NCI-H2107 treated with DMSO at 0.1 percent for 48 hours (cell line): Measurements from ENCODE around the gene MISP.

Experiments used
- DNase-seq: peaks from one replicate; lab custom pipeline; 2025; ENCODE audit not compliant: unreplicated experiment; lab: John Stamatoyannopoulos, UW

MISP gene

DNA sequence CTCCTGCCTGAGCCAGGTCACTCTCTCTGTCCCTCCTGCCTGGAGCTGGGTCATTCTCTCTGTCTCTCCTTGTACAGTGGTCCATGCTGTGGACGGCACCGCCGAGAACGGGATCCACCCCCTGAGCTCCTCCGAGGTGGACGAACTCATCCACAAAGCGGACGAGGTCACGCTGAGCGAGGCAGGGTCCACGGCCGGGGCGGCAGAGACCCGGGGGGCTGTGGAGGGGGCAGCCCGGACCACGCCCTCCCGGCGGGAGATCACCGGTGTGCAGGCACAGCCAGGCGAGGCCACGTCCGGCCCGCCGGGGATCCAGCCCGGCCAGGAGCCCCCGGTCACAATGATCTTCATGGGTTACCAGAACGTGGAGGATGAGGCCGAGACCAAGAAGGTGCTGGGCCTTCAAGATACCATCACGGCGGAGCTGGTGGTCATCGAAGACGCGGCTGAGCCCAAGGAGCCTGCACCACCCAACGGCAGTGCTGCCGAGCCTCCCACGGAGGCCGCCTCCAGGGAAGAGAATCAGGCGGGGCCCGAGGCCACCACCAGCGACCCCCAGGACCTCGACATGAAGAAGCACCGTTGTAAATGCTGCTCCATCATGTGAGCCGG, 4.6 kb upstream of the MISP start:
- DNase-seq: no peak

DNA sequence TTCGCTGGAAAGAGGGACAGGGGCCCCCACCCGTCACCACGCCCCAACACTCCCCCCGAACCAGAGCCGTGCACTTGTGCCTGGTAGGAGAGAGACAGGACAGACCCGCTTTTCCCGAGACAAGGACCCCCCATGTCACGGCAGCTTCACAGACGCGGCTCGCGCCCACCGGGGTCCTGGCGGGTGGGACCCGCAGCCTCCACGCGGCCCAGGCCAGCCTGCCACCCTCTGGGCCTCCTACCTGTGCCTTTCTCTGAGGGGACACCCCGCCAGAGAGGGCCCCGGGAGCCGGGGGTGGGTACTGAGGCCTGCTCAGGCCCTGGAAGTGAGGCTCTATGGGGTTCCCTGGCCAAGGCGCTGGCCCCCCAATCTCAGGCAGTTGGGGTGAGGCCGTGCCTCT, 4.0 kb upstream of the MISP start:
- no peak for DNase-seq

DNA sequence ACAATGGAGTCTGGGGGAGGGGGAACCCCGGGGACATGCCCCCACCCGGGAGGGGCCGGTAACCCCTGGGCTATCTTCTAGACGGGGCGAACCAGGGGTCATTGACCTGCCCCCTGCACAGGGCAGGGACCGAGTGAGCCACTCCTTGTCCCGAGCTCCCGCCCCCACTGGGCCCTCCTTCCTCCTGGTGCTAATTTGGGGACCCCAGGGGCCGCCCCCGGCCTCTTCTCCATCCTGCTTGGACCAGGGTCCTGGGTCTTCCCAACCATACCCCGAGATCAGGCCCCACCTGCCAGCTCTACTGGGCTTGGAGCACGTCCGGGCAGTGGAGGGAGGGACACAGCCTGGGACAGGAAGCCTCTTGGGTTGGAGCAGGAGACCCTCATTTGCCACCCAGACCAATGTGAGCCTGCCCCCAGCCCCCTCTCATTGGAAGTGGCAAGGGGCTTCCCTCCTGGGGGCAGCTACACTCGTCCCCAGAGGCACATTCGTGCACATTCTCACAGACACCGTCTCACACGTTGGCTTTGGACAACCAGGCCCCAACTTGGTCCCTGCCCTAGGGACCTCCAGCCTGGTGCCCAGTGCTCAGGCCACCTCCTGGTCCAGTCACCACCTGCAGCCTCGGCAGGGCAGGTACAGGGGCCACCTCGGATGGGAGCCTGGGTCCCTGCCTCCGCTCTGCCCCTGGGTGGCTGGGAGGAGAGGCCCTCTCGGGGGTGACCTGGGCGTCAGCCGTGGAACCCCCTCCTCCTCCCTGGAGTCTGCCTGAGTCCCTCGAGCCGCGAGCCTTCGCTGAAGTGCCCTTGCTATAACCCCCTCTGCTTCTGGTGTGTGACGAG, 3.3 kb upstream of the MISP start:
- DNase-seq: no peak

DNA sequence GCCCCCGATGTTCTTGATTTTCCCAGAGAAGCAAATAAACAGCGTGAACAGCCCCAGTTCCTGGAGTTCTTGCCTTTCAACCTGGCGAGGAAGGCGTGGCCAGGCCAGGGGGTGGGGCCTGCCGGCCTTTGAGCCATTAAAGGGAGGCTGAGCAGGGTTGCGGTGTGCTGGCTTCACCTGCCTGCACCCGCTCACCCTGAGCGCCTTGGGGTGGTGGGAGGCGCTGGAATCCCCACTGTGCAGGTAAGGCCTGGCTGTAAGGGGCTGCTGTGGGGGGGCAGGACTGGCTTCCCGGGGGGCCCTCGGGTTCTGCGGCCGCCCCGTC, 2.7 kb upstream of the MISP start:
- no peak for DNase-seq

DNA sequence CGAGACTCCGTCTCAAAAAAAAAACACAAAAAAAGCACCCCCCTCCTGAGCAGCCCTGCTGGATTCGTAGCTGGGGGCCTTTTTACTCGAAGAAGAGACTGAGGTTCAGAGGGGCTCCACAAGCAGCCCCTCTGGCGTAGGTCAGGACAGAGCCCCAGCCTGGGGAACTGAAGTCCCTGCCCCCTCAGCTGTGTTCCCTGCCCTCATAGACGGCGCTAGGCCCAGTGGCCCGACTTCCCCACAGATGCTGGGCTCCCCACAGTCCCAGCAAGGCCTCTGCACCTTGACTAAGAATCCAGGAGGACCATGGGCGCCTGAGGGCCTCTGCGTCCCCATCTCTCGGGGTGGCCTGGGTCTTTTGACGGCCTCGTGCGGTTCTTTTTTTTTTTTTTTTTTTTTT, 1.1 kb upstream of the MISP start:
- no peak for DNase-seq

DNA sequence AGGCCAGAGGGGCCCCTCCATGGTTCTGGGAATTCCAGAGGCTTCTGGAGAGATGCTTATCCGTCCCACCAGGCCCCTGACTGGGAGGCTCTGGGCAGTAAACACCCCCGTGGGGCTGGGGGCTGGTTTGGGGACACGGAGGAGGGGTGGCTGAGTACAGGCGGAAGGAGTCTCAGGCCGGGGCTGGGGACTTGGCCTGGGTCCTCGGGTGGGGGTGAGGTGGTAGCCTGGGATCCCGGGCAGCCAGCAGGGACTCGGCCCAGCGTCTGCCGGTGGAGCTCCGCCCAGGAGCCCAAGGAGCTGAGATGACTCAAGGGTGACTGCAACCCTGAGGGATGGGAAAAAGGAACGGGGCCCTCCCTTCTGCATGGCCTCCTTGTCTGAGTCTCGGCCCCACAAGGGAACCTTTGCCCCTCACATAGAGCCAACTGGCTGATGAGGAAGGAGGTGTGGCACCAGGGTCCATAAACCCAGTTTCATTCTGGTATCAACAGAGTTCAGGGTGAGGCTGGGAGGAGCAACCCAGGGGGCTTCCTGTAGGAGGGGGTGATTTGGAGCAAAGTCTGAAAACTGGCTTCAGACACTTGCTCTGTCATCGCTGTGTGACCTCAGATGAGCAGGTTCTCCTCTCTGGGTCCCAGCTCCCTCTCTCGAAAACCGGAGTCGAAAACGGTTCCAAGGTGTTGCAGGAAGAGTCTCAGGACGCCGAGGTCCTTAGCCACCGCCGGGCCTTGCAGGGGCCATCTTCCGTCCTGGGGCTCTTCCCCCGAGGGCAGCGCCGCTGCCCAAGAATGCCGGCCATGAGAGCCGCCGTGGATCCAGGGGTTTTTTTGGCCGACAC, 809 bp downstream of the MISP start:
- DNase-seq: no peak

DNA sequence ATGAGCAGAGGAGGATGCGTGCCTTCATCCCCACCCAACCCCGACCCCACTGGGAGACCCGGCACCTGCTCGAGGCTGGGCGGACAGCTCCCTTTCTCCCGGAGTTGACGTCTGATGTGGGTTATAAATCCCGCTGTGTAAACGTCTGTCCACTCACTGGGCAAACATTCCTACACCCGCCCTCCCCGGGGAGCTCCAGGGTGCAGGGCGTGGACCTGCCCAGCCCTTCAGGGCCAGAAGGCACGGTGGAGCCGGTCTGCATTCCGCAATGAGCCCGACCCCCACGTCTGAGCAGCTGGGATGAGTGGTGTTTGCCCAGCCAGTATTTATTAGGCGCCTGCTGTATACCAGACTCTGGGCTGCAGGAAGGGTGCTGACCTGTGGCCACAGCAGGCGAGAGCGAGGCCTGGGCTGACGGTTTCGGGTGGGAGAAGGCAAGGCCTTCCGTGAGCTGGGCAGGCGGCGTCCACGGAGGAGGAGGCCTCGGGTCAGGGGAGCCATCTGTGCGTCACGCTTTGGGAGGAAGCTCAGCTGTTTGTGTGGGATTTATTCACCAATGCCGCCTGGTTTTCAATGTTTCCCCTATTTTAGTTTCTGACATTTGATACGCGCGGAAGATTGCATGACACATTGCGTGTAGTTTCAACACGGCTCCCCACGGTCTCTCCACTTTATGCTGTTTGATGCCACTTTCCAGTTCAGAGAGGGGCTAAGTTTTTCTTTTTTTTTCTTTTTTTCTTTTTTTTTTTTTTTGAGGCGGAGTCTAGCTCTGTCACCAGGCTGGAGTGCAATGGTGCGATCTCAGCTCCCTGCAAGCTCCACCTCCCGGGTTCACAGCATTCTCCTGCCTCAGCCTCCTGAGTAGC, 2.0 kb downstream of the MISP start:
- peak; percentile 18 for DNase-seq

DNA sequence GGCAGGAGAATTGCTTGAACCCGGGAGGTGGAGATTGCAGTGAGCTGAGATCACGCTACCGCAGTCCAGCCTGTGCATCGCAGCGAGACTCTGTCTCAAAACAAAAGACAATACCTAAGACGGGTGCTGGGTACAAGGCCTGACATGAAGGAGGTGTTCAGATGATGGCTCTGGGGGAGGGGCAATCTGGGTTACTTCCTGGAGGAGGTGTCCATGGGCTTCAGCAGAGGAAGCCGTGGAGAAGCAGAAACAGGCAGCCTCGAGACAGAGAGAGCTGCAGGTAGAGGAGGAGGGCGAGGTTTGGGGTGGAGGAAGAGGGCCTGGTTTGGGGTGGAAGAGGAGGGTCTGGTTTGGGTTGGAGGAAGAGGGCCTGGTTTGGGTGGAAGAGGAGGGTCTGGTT, 3.6 kb downstream of the MISP start:
- DNase-seq: no peak

DNA sequence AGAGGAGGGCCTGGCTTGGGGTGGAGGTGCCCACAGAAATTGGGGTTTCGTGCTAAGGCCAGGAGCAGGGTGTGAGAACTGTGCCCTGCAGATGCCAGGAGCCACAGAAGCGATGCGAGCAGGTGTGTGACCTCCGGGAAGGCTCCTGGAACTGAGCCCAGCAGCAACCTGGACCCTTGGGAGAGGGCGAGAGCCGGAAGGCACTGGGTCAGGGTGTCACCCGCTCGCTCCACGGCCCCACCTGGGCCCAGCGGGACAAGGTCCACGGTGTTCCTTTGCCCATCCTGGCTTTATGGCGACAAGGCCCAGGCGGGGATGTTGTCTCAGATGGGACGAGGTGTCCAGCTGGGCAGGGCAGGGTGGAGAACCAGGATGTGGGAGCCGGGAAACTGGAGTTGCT, 4.2 kb downstream of the MISP start:
- DNase-seq: no peak

DNA sequence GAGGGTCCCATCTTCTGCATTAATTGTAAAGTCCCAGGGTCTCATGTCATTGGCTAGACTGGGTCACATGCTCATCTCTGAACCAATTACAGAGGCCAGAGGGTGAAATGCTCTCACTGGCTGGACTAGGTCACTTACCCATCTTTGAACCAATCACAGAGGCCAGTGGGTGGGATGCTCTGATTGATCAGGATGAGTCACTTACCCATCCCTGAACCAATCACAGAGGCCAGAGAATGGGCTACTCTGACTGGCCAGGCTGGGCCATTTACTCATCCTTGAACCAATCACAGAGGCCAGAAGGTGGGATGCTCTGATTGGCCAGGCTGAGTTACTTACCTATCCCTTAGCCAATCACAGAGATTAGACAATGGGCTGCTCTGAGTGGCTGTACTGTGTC, 5.3 kb downstream of the MISP start:
- DNase-seq: no peak

DNA sequence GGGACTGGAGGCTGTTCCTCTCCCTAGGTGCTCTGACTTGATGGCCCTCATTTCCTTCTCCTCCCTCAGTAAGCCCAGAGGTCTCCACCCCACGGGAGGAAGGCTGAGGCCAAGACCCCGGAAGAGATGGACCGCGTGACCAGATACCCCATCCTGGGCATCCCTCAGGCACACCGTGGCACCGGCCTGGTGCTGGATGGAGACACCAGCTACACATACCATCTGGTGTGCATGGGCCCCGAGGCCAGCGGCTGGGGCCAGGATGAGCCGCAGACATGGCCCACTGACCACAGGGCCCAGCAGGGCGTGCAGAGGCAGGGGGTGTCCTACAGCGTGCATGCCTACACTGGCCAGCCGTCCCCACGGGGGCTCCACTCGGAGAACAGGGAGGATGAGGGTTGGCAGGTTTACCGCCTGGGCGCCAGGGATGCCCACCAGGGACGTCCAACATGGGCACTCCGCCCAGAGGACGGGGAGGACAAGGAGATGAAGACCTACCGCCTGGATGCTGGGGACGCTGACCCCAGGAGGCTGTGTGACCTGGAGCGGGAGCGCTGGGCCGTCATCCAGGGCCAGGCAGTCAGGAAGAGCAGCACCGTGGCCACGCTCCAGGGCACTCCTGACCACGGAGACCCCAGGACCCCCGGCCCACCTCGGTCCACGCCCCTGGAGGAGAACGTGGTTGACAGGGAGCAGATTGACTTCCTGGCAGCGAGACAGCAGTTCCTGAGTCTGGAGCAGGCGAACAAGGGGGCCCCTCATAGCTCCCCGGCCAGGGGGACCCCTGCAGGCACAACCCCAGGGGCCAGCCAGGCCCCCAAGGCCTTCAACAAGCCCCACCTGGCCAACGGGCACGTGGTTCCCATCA, 6.1 kb downstream of the MISP start:
- DNase-seq: no peak

DNA sequence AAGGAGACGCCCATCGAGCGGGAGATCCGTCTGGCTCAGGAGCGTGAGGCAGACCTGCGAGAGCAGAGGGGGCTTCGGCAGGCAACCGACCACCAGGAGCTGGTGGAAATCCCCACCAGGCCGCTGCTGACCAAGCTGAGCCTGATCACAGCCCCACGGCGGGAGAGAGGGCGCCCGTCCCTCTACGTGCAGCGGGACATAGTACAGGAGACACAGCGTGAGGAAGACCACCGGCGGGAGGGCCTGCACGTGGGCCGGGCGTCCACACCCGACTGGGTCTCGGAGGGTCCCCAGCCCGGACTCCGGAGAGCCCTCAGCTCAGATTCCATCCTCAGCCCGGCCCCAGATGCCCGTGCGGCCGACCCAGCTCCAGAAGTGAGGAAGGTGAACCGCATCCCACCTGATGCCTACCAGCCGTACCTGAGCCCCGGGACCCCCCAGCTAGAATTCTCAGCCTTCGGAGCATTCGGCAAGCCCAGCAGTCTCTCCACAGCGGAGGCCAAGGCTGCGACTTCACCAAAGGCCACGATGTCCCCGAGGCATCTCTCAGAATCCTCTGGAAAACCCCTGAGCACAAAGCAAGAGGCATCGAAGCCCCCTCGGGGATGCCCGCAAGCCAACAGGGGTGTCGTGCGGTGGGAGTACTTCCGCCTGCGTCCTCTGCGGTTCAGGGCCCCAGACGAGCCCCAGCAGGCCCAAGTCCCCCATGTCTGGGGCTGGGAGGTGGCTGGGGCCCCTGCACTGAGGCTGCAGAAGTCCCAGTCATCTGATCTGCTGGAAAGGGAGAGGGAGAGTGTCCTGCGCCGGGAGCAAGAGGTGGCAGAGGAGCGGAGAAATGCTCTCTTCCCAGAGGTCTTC, 7.1 kb downstream of the MISP start:
- DNase-seq: no peak

DNA sequence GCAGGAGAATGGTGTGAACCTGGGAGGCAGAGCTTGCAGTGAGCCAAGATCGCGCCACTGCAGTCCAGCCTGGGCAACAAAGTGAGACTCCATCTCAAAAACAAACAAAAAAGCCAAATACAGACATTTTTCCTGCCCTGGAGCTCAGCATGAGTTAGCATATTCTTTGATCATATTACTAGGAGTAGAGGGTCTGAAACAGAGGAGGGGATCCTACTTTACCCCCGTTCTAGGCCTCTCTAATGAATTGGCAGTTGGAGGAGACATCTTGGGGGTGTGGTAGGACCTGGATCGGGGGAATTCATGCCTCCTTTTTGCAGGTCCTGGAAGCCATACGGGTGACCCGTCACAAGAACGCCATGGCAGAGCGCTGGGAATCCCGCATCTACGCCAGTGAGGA, 12.3 kb downstream of the MISP start:
- DNase-seq: no peak

DNA sequence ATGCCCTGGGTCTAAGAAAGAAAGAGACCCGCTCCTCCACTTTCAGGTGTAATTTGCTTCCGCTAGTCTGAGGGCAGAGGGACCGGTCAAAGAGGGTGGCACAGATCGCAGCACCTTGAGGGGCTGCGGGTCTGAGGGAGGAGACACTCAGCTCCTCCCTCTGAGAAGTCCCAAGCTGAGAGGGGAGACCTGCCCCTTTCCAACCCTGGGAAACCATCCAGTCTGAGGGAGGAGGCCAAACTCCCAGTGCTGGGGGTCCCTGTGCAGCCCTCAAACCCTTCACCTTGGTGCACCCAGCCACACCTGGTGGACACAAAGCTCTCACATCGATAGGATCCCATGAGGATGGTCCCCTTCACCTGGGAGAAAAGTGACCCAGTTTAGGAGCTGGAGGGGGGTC, 13.0 kb downstream of the MISP start:
- DNase-seq: no peak

DNA sequence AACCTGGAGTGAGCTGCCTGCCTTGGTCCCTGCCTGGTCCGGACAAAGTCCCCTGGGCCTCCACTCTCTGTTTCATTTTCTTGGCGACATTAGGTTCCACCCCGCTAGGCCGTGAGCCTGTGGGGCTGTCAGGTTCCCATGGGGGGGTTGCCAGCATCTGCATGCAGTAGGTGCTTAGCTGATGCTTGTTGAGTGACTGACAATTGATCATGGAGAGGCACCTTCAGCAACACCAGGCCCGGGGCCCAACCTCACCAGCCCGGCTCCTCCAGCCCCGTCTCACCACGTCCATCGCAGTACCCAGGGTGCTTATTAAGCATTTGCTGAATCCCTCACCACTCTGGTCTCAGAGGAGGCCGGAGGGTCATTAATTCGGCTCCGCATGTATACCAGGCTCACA, 13.4 kb downstream of the MISP start:
- DNase-seq: no peak

DNA sequence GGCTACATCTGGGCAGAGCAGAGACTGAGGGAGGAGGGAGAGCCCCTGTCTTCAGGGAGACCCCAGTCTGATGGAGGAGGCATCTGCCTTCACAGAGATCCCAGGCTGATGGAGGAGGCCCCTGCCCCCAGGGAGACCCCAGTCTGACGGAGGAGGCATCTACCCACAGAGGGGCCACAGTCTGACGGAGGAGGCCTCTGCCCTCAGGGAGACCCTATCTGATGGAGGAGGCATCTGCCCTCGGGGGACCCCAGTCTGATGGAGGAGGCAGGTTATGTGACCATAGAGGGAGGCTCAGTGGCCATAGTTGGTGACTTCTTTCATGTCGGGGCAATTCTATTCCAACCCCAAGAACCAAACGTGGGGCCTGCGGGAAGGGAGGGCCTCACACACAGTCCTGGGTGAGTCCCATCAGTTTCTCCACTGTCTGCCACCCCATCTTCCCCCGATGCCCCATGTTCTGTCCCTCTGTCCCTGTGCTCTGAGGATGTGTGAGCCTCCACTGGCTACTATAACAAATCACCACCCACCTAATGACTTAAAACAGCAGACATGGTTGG, 14.3 kb downstream of the MISP start:
- no peak for DNase-seq

DNA sequence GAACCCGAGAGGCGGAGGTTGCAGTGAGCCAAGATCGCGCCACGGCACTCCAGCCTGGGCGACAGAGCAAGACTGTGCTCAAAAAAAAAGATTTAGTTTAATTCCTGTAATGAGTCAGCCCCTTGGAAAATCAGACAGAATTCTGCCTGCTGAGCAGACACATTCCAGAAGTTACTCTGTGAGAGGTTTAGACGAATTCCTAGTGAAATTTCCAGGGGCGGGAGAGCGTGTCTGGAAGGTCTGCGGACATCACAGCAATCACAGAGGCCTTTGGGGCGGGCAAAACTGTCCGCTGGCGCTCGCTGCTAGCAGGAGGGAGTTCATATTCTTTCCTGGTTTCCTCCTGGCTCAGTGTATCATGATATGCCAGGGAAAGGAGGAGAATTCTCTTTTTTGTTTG, 17.5 kb downstream of the MISP start:
- no peak for DNase-seq

DNA sequence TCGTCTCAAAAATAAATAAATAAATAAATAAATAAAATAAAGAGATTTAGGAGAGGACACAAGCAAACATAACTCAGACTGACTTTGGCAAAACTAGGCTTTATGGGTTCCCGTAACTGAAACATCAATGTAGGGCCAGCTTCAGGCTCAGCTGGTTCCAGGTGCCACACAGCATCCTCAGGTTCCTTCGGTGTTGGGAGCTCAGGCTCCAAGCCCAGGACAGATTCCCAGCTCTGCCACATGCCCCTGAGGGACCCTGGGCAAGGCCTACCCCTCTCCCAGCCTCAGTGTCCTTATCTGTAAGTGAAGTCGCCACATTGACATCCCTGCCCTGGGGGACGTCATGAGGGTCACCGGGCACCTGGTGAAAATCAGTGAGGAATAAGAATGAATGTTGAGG, 18.7 kb downstream of the MISP start:
- no peak for DNase-seq

DNA sequence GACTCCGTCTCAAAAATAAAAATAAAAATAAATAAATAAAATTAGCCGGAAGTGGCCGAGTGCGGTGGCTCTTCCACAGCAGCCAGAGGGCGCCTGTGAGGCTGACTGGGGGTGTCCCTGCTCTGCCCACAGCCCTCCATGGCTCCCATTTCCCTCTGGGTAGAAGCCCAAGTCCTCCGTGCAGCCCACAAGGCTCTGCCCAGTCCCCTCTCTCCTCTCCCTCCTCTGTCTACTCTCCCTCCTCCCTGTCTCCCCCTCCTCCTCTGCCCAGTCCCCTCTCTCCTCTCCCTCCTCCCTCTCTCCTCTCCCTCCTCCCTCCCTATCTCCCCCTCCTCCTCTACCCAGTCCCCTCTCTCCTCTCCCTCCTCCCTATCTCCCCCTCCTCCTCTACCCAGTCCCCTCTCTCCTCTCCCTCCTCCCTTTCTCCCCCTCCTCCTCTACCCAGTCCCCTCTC, 20.4 kb downstream of the MISP start:
- no peak for DNase-seq
